ENCODE results near the gene NFATC1. TPM values are rescaled to one million over a fixed set of nuclear protein-coding genes. Genes with fewer than 3 reads are reported as not detected.

The NFATC1 gene
- polyA plus RNA-seq, 1 of the 3 experiments (the other 2 are of a cell fraction), result 0.02 TPM

DNA sequence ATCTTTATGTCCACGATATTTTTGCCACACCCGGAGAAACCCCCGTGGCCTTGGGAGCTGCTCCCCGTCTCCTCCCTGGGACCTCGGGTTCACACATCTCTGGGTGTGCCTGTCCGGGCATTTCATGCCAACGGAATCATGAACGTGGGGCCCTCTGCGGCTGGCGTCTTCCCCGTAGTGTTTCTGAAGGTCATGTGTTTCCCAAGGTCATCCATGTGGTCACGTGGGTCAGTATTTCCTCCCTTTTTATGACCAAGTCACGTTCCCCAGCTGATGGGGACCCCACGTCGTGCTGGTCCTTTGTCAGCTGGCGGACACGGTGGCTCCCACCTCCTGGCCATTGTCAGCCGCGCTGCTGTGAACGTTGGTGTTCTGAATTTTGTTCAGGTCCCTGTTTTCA, 135.7 kb downstream of the NFATC1 start:
- Histone ChIP-seq H3K36me3 (replicated peaks in 1 of 2; ENCODE audit: control insufficient read depth in 1 of 2, insufficient read depth in 2 of 2, low read length in 1 of 2) (no peaks in the 10 kb centered on the region), H3K4me2 (no peak overlapping the region), H3F3A (replicated peaks; ENCODE audit: insufficient read depth) (no peaks in the 10 kb centered on the region), H3K9ac (no peak overlapping the region), H4K20me1 (ENCODE audit: insufficient read depth) (peaks cover 7% of the 10 kb centered on the region; the same call in 1 of the 2 replicates), H3K9me3 (no peaks in the 10 kb centered on the region), H2AFZ (ENCODE audit: low read depth) (no peak overlapping the region), H3K9me2 (no peaks in the 10 kb centered on the region), H3K4me3 (ENCODE audit: low read depth in 2 of 2, low read length in 1 of 2) (no peak overlapping the region), H3K27ac (ENCODE audit: low read depth in 2 of 2, low read length in 1 of 2) (no peak overlapping the region), H3K79me2 (ENCODE audit: insufficient read depth) (no peaks in the 10 kb centered on the region), H3K27me3 (ENCODE audit: insufficient read depth) (peaks cover 90% of the 10 kb centered on the region), H3K4me1 (ENCODE audit: control insufficient read depth in 1 of 2, insufficient read depth in 2 of 2, low read depth in 1 of 2, low read length in 1 of 2) (no peaks in the 10 kb centered on the region)
- TF ChIP-seq, protein P1, sequence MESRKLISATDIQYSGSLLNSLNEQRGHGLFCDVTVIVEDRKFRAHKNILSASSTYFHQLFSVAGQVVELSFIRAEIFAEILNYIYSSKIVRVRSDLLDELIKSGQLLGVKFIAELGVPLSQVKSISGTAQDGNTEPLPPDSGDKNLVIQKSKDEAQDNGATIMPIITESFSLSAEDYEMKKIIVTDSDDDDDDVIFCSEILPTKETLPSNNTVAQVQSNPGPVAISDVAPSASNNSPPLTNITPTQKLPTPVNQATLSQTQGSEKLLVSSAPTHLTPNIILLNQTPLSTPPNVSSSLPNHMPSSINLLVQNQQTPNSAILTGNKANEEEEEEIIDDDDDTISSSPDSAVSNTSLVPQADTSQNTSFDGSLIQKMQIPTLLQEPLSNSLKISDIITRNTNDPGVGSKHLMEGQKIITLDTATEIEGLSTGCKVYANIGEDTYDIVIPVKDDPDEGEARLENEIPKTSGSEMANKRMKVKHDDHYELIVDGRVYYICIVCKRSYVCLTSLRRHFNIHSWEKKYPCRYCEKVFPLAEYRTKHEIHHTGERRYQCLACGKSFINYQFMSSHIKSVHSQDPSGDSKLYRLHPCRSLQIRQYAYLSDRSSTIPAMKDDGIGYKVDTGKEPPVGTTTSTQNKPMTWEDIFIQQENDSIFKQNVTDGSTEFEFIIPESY (IDR thresholded peaks at IDR 0.05; ENCODE audit: borderline replicate concordance, low read depth), result no peak
- TF ChIP-seq, protein P2, sequence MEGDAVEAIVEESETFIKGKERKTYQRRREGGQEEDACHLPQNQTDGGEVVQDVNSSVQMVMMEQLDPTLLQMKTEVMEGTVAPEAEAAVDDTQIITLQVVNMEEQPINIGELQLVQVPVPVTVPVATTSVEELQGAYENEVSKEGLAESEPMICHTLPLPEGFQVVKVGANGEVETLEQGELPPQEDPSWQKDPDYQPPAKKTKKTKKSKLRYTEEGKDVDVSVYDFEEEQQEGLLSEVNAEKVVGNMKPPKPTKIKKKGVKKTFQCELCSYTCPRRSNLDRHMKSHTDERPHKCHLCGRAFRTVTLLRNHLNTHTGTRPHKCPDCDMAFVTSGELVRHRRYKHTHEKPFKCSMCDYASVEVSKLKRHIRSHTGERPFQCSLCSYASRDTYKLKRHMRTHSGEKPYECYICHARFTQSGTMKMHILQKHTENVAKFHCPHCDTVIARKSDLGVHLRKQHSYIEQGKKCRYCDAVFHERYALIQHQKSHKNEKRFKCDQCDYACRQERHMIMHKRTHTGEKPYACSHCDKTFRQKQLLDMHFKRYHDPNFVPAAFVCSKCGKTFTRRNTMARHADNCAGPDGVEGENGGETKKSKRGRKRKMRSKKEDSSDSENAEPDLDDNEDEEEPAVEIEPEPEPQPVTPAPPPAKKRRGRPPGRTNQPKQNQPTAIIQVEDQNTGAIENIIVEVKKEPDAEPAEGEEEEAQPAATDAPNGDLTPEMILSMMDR (IDR thresholded peaks at IDR 0.05), result no peak
- no peak for TF ChIP-seq FOXJ3 (CRISPR knock-in tag; IDR thresholded peaks at IDR 0.05)
- TF ChIP-seq, protein P3, sequence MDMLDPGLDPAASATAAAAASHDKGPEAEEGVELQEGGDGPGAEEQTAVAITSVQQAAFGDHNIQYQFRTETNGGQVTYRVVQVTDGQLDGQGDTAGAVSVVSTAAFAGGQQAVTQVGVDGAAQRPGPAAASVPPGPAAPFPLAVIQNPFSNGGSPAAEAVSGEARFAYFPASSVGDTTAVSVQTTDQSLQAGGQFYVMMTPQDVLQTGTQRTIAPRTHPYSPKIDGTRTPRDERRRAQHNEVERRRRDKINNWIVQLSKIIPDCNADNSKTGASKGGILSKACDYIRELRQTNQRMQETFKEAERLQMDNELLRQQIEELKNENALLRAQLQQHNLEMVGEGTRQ (IDR thresholded peaks at IDR 0.05; ENCODE audit: borderline replicate concordance, low read depth, low read length), result no peak
- WGBS (ENCODE audit: low lambda C conversion rate), result 23% methylated on average over 20 of the region's 20 CpGs
- ChIA-PET POLR2A (no interaction called here), CTCF (interaction anchor here (0.7 kb wide), 1 partner anchor 152 kb away, joined by 3 read pairs; no protein-coding TSS in a partner anchor)
- DNase-seq, result no peak

DNA sequence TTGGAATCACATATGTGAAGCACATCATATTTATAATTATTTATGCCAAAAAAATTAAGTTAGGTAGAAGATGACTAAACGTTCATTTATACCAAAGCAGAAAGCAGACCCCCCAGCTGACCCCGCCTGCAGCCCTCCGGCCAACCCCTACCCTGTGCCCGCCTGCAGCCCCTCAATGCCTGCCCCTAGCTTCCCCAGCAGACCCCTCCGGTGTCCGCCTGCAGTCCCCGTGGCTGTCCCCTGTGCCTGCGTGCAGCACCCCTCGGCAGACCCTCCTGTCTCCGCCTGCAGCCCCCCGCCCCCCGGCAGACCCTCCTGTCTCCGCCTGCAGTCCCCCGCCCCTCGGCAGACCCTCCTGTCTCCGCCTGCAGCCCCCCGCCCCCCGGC, 136.2 kb downstream of the NFATC1 start:
- WGBS (ENCODE audit: low lambda C conversion rate), result 4% methylated on average over 4 of the region's 18 CpGs
- Histone ChIP-seq H3K4me3 (ENCODE audit: low read depth in 2 of 2, low read length in 1 of 2) (no peak overlapping the region), H3K9ac (no peak overlapping the region), H3K4me2 (no peak overlapping the region), H3K27ac (ENCODE audit: low read depth in 2 of 2, low read length in 1 of 2) (no peak overlapping the region), H3K79me2 (ENCODE audit: insufficient read depth) (no peaks in the 10 kb centered on the region), H3K9me2 (no peaks in the 10 kb centered on the region), H3K4me1 (ENCODE audit: control insufficient read depth in 1 of 2, insufficient read depth in 2 of 2, low read depth in 1 of 2, low read length in 1 of 2) (no peaks in the 10 kb centered on the region), H3K27me3 (ENCODE audit: insufficient read depth) (peaks cover 84% of the 10 kb centered on the region), H4K20me1 (ENCODE audit: insufficient read depth) (peaks cover 7% of the 10 kb centered on the region; the same call in 1 of the 2 replicates), H2AFZ (ENCODE audit: low read depth) (no peak overlapping the region), H3K9me3 (no peaks in the 10 kb centered on the region), H3F3A (replicated peaks; ENCODE audit: insufficient read depth) (no peaks in the 10 kb centered on the region), H3K36me3 (replicated peaks in 1 of 2; ENCODE audit: control insufficient read depth in 1 of 2, insufficient read depth in 2 of 2, low read length in 1 of 2) (no peaks in the 10 kb centered on the region)
- no peak for DNase-seq
- TF ChIP-seq JUND (IDR thresholded peaks at IDR 0.05), result no peak
- TF ChIP-seq, protein P4, sequence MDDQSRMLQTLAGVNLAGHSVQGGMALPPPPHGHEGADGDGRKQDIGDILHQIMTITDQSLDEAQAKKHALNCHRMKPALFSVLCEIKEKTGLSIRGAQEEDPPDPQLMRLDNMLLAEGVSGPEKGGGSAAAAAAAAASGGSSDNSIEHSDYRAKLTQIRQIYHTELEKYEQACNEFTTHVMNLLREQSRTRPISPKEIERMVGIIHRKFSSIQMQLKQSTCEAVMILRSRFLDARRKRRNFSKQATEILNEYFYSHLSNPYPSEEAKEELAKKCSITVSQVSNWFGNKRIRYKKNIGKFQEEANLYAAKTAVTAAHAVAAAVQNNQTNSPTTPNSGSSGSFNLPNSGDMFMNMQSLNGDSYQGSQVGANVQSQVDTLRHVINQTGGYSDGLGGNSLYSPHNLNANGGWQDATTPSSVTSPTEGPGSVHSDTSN (IDR thresholded peaks at IDR 0.05), result no peak
- TF ChIP-seq TAF1 (IDR thresholded peaks at IDR 0.05; ENCODE audit: borderline replicate concordance, low read depth, low read length), result no peak
- TF ChIP-seq, protein P2 (IDR thresholded peaks at IDR 0.05), result no peak
- no peak for TF ChIP-seq FOXJ3 (CRISPR knock-in tag; IDR thresholded peaks at IDR 0.05)
- CTCF ChIA-PET, result interaction anchor here (0.7 kb wide), 1 partner anchor 151 kb away, joined by 3 read pairs; no protein-coding TSS in a partner anchor
- POLR2A ChIA-PET, result no interaction called here
